Measurements from ENCODE around the gene TPST2.

- TF ChIP-seq SIN3A (IDR thresholded peaks at IDR 0.05; ENCODE audit: borderline replicate concordance, insufficient read depth, low read length) = no peak
- no peak for TF ChIP-seq POLR2AphosphoS5 (IDR thresholded peaks at IDR 0.05; ENCODE audit: low read depth, low read length)
These were observed 12.2 kb upstream of the TPST2 start for GRCh38 chr22:26602127-26602526.

All from PFSK-1 (cell line).